ENCODE results near the gene CELF4. TPM values are rescaled to one million over a fixed set of nuclear protein-coding genes. Genes with fewer than 3 reads are reported as not detected.
"Not testable (repeated sequence)": the region's sequence is repeated elsewhere in the genome, so short reads cannot be mapped to it uniquely, and the experiment has no call there.

Gene CELF4
- total RNA-seq, 1 experiment from 2014 or later = 0.11 TPM

GRCh38 chr18:37364237-37364636 lies 201.4 kb downstream of the CELF4 start:
- H3K27me3 ChIP-seq (replicated peaks; ENCODE audit: control insufficient read depth, insufficient read depth, low read length) = no peaks in the 10 kb centered on the region; the same call in 1 of the 2 replicates
- H3K4me3 ChIP-seq (ENCODE audit: low read depth, low read length) = no peak overlapping the region
- ChIA-PET POLR2A (no interaction called here), CTCF (no interaction called here)
- no TSS peak for BruUV-seq (replicated peaks)
- no peak for TF ChIP-seq CTCF (IDR thresholded peaks at IDR 0.05; ENCODE audit: insufficient read depth in 1 of 2, low read depth in 1 of 2, low read length in 1 of 2, severe bottlenecking in 1 of 2, unreplicated experiment in 1 of 2)
- Mint-ChIP-seq H3K36me3 (ENCODE audit: insufficient read depth, unreplicated experiment) (no peaks in the 10 kb centered on the region), H3K4me3 (ENCODE audit: unreplicated experiment) (no peak overlapping the region), H3K9me3 (ENCODE audit: unreplicated experiment) (no peaks in the 10 kb centered on the region), H3K27me3 (ENCODE audit: insufficient read depth, unreplicated experiment) (peaks cover 15% of the 10 kb centered on the region), H3K4me1 (ENCODE audit: low read depth, unreplicated experiment) (no peaks in the 10 kb centered on the region), H3K27ac (ENCODE audit: unreplicated experiment) (no peak overlapping the region)
- H3K4me1 ChIP-seq = no peaks in the 10 kb centered on the region
- intact Hi-C loops (cut with micrococcal nuclease; ENCODE audit: unreplicated experiment) = no loop called here
- no peaks in the 10 kb centered on the region for H3K9me3 ChIP-seq
- no peak for DNase-seq
- no peaks in the 10 kb centered on the region for H3K36me3 ChIP-seq (ENCODE audit: control insufficient read depth, insufficient read depth, low read length)

- Mint-ChIP-seq H3K4me1 (ENCODE audit: low read depth, unreplicated experiment) (no peaks in the 10 kb centered on the region), H3K27me3 (ENCODE audit: insufficient read depth, unreplicated experiment) (peaks cover 11% of the 10 kb centered on the region), H3K27ac (ENCODE audit: unreplicated experiment) (no peak overlapping the region), H3K9me3 (ENCODE audit: unreplicated experiment) (no peaks in the 10 kb centered on the region), H3K36me3 (ENCODE audit: insufficient read depth, unreplicated experiment) (no peaks in the 10 kb centered on the region), H3K4me3 (ENCODE audit: unreplicated experiment) (no peak overlapping the region)
- no peak for DNase-seq
- intact Hi-C loops (cut with micrococcal nuclease; ENCODE audit: unreplicated experiment) = no loop called here
- Histone ChIP-seq H3K36me3 (ENCODE audit: control insufficient read depth, insufficient read depth, low read length) (no peaks in the 10 kb centered on the region), H3K27me3 (replicated peaks; ENCODE audit: control insufficient read depth, insufficient read depth, low read length) (no peaks in the 10 kb centered on the region; the same call in 1 of the 2 replicates), H3K9me3 (no peaks in the 10 kb centered on the region), H3K4me3 (ENCODE audit: low read depth, low read length) (no peak overlapping the region), H3K4me1 (no peaks in the 10 kb centered on the region)
- ChIA-PET POLR2A (no interaction called here), CTCF (no interaction called here)
- no peak for TF ChIP-seq CTCF (IDR thresholded peaks at IDR 0.05; ENCODE audit: insufficient read depth in 1 of 2, low read depth in 1 of 2, low read length in 1 of 2, severe bottlenecking in 1 of 2, unreplicated experiment in 1 of 2)
- no TSS peak for BruUV-seq (replicated peaks)
Observed at GRCh38 chr18:37362158-37362890, 203.3 kb downstream of the CELF4 start.

- H3K4me1 Mint-ChIP-seq (ENCODE audit: low read depth, unreplicated experiment) = no peaks in the 10 kb centered on the region
Observed at GRCh38 chr18:37361335-37362157, 204.1 kb downstream of the CELF4 start.

GRCh38 chr18:37358061-37358460 lies 207.5 kb downstream of the CELF4 start:
- H3K36me3 Mint-ChIP-seq (ENCODE audit: insufficient read depth, unreplicated experiment); H3K27me3 ChIP-seq (replicated peaks; ENCODE audit: control insufficient read depth, insufficient read depth, low read length); H3K9me3 Mint-ChIP-seq (ENCODE audit: unreplicated experiment); H3K4me3 Mint-ChIP-seq (ENCODE audit: unreplicated experiment); H3K4me1 ChIP-seq; DNase-seq; H3K36me3 ChIP-seq (ENCODE audit: control insufficient read depth, insufficient read depth, low read length); H3K27me3 Mint-ChIP-seq (ENCODE audit: insufficient read depth, unreplicated experiment); POLR2A ChIA-PET; H3K4me3 ChIP-seq (ENCODE audit: low read depth, low read length); H3K4me1 Mint-ChIP-seq (ENCODE audit: low read depth, unreplicated experiment); CTCF ChIA-PET; BruUV-seq (replicated peaks); H3K9me3 ChIP-seq; intact Hi-C loops (cut with micrococcal nuclease; ENCODE audit: unreplicated experiment); H3K27ac Mint-ChIP-seq (ENCODE audit: unreplicated experiment): not testable (repeated sequence)

More at GRCh38 chr18:37361335-37362157, 204.1 kb downstream of the CELF4 start:
- H3K4me1 ChIP-seq = no peaks in the 10 kb centered on the region
- no peaks in the 10 kb centered on the region; the same call in 1 of the 2 replicates for H3K27me3 ChIP-seq (replicated peaks; ENCODE audit: control insufficient read depth, insufficient read depth, low read length)
- no peak for TF ChIP-seq CTCF (IDR thresholded peaks at IDR 0.05; ENCODE audit: insufficient read depth in 1 of 2, low read depth in 1 of 2, low read length in 1 of 2, severe bottlenecking in 1 of 2, unreplicated experiment in 1 of 2)
- Mint-ChIP-seq H3K36me3 (ENCODE audit: insufficient read depth, unreplicated experiment) (no peaks in the 10 kb centered on the region), H3K27ac (ENCODE audit: unreplicated experiment) (no peak overlapping the region), H3K9me3 (ENCODE audit: unreplicated experiment) (no peaks in the 10 kb centered on the region), H3K27me3 (ENCODE audit: insufficient read depth, unreplicated experiment) (peaks cover 8% of the 10 kb centered on the region), H3K4me3 (ENCODE audit: unreplicated experiment) (no peak overlapping the region)
- intact Hi-C loops (cut with micrococcal nuclease; ENCODE audit: unreplicated experiment) = no loop called here
- H3K4me3 ChIP-seq (ENCODE audit: low read depth, low read length) = no peak overlapping the region
- POLR2A ChIA-PET = no interaction called here
- CTCF ChIA-PET = interaction anchor here (0.6 kb wide), 1 partner anchor 22 kb away, joined by 3 read pairs; no protein-coding TSS in a partner anchor
- BruUV-seq (replicated peaks) = no TSS peak
- H3K36me3 ChIP-seq (ENCODE audit: control insufficient read depth, insufficient read depth, low read length) = no peaks in the 10 kb centered on the region
- no peak for DNase-seq
- no peaks in the 10 kb centered on the region for H3K9me3 ChIP-seq
